ENCODE data around the gene ANAPC16. TPM values are rescaled to one million over a fixed set of nuclear protein-coding genes. Genes with fewer than 3 reads are reported as not detected.
"Not testable (repeated sequence)": the region's sequence is repeated elsewhere in the genome, so short reads cannot be mapped to it uniquely, and the experiment has no call there.

The ANAPC16 gene
- total RNA-seq, 4 donors from 2014 or later: 57.0 to 83.2 (median 69.3) TPM

DNA sequence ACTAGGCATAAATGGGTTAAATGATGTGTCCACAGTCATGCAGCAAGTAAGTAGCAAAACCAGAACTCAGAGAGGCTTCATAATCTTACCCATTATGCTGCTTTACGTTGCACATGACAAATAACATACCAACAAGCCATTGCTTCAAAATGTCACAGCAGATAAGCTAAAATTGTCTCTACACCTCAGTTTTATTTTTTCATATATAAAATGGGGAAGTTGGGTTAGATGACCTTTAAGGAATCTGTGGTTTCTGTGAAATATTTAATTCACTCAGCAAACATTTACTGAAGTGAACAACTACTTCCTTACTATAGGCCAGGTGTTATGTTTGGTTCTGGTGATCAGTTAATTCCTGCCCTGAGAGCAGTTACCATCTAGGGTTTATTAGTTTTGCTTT is 2.5 kb downstream of the ANAPC16 start:
- no peak for DNase-seq (ENCODE audit: low spot score in 2 of 2)
- TF ChIP-seq POLR2AphosphoS5 (IDR thresholded peaks at IDR 0.05) (no peak), POLR2A (IDR thresholded peaks at IDR 0.05) (no peak), EP300 (IDR thresholded peaks at IDR 0.05) (no peak)
- TF ChIP-seq, protein P1, sequence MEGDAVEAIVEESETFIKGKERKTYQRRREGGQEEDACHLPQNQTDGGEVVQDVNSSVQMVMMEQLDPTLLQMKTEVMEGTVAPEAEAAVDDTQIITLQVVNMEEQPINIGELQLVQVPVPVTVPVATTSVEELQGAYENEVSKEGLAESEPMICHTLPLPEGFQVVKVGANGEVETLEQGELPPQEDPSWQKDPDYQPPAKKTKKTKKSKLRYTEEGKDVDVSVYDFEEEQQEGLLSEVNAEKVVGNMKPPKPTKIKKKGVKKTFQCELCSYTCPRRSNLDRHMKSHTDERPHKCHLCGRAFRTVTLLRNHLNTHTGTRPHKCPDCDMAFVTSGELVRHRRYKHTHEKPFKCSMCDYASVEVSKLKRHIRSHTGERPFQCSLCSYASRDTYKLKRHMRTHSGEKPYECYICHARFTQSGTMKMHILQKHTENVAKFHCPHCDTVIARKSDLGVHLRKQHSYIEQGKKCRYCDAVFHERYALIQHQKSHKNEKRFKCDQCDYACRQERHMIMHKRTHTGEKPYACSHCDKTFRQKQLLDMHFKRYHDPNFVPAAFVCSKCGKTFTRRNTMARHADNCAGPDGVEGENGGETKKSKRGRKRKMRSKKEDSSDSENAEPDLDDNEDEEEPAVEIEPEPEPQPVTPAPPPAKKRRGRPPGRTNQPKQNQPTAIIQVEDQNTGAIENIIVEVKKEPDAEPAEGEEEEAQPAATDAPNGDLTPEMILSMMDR (IDR thresholded peaks at IDR 0.05): no peak
- peaks cover 50% of the 10 kb centered on the region for H3K4me1 ChIP-seq
- H3K9me3 ChIP-seq: no peaks in the 10 kb centered on the region
- peaks cover 22% of the 10 kb centered on the region for H3K36me3 ChIP-seq
- H3K4me3 ChIP-seq: no peak overlapping the region
- 29% methylated on average over 1 of the region's 1 CpG for WGBS
- H3K27ac ChIP-seq: no peak overlapping the region
- H3K27me3 ChIP-seq: no peaks in the 10 kb centered on the region

DNA sequence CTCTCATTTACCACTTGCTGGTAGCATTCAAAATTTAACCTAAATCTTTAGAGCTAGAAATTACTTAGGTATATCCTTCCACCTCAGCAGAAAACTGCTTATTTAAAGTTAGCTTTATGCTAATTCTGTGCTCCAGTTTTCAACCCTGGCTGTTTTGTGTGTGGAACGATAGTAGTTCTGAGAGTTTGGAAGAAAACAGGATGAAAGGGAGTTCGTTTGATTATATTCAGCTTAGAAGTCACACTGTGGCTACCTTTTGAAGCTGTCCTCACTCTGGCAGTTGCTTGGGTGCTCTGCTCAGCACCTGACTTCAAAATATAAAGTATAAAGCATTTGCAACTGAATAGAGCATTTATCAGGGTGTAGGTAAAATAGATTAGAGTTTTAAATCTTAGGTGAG is 2.9 kb downstream of the ANAPC16 start:
- Histone ChIP-seq H3K9me3 (no peaks in the 10 kb centered on the region), H3K27ac (peak overlapping the region; percentile 1), H3K36me3 (peaks cover 22% of the 10 kb centered on the region), H3K4me1 (peaks cover 54% of the 10 kb centered on the region), H3K4me3 (no peak overlapping the region), H3K27me3 (no peaks in the 10 kb centered on the region)
- WGBS: 32% methylated on average over 2 of the region's 2 CpGs
- DNase-seq (ENCODE audit: low spot score in 2 of 2): no peak
- no peak for TF ChIP-seq EP300 (IDR thresholded peaks at IDR 0.05)

DNA sequence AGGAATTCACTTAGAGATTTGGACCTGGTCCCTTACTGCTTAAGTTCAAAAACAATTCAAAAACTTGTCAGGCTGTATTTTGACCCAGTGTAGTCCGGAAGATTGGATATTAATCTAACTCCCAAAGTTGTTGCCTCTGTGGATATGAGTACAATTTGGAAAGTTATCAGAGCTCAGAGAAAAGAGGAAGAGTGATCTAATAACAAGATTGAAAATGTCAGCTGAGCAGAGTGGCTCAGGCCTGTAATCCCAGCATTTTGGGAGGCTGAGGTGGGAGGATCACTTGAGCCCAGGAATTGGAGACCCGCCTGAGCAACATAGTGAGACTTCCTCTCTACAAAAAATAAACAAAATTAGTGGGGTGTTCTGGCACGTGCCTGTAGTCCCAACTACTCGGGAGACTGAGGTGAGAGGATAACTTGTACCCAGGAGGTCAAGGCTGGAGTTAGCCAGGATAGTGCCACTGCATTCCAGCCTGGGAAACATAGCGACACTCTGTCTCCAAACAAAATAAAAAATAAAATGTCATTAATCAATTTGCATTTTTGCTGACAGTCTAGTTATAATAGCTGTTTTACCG is 3.5 kb downstream of the ANAPC16 start:
- Histone ChIP-seq H3K4me1 (peaks cover 60% of the 10 kb centered on the region), H3K27me3 (no peaks in the 10 kb centered on the region), H3K4me3 (no peak overlapping the region), H3K36me3 (peaks cover 23% of the 10 kb centered on the region), H3K27ac (peak overlapping the region; percentile 1), H3K9me3 (no peaks in the 10 kb centered on the region)
- 70% methylated on average over 6 of the region's 6 CpGs for WGBS
- TF ChIP-seq POLR2A (IDR thresholded peaks at IDR 0.05): no peak
- TF ChIP-seq, protein P1 (IDR thresholded peaks at IDR 0.05): no peak
- no peak for TF ChIP-seq EP300 (IDR thresholded peaks at IDR 0.05)
- no peak for TF ChIP-seq POLR2AphosphoS5 (IDR thresholded peaks at IDR 0.05)
- DNase-seq (ENCODE audit: low spot score in 2 of 2): no peak

DNA sequence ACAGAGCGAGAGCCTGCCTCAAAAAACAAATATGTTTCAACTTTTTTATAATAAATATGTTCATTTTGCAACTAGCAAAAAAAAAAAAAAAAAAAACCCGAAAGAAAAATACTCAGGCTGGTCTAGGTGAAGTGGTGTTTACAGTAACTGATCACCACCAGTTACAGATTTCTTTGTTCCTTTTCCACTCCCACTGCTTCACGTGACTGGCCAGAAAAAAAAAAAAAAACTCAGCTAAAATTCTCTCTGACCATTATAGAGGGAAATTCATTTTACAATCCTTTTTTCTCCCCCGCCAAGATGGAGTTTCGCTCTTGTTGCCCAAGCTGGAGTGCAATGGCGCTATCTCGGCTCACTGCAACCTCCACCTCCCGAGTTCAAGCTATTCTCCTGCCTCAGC is 4.8 kb downstream of the ANAPC16 start:
- Histone ChIP-seq H3K27ac (no peak overlapping the region), H3K36me3 (peaks cover 36% of the 10 kb centered on the region), H3K4me3 (no peak overlapping the region), H3K9me3 (no peaks in the 10 kb centered on the region), H3K27me3 (no peaks in the 10 kb centered on the region), H3K4me1 (peaks cover 55% of the 10 kb centered on the region)
- no peak for DNase-seq (ENCODE audit: low spot score in 2 of 2)
- no peak for TF ChIP-seq POLR2A (IDR thresholded peaks at IDR 0.05)
- 89% methylated on average over 8 of the region's 8 CpGs for WGBS

DNA sequence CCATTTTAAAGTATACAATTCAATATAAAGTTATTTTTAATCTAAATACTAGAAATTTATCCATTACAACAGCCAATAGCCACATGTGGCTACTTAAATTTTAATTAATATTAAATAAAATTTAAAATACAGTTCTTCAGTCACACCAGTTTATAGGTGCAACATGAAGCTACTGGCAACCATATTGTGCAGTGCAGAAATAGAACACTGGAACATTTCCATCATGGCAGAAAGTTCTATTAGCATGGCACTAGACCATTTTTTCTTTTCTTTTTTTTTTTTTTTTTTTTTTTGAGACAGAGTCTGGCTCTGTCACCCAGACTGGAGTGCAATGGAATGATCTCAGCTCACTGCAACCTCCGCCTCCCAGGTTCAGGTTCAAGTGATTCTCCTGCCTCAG is 5.5 kb downstream of the ANAPC16 start:
- no peak for TF ChIP-seq EP300 (IDR thresholded peaks at IDR 0.05)
- TF ChIP-seq, protein P1 (IDR thresholded peaks at IDR 0.05): no peak
- no peak for TF ChIP-seq POLR2AphosphoS5 (IDR thresholded peaks at IDR 0.05)
- TF ChIP-seq POLR2A (IDR thresholded peaks at IDR 0.05): no peak
- Histone ChIP-seq H3K9me3 (no peaks in the 10 kb centered on the region), H3K36me3 (peaks cover 36% of the 10 kb centered on the region), H3K27me3 (no peaks in the 10 kb centered on the region), H3K4me3 (no peak overlapping the region), H3K27ac (no peak overlapping the region), H3K4me1 (peaks cover 55% of the 10 kb centered on the region)
- WGBS: 62% methylated on average over 1 of the region's 1 CpG
- no peak for DNase-seq (ENCODE audit: low spot score in 2 of 2)

DNA sequence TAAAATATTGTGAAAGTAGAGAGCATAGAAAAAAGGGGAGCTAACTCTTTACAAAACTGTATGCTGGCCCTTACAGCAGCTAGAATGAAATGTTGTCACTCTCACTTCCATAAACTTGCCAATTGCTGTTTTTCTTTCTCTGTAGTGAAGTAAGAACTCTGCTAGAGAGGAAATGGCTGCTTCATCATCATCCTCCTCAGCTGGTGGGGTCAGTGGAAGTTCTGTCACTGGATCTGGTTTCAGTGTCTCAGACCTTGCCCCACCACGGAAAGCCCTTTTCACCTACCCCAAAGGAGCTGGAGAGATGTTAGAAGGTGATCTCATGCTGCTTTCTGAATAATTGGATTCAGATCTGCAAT is 7.9 kb downstream of the ANAPC16 start:
- H3K27me3 ChIP-seq: no peaks in the 10 kb centered on the region
- peaks cover 41% of the 10 kb centered on the region for H3K36me3 ChIP-seq
- TF ChIP-seq POLR2AphosphoS5 (IDR thresholded peaks at IDR 0.05) (no peak), EP300 (IDR thresholded peaks at IDR 0.05) (no peak), POLR2A (IDR thresholded peaks at IDR 0.05) (no peak)
- TF ChIP-seq, protein P1 (IDR thresholded peaks at IDR 0.05): no peak
- peak in 1 of 2 donors; percentile 40 for DNase-seq (ENCODE audit: low spot score in 2 of 2)
- no peak overlapping the region for H3K4me3 ChIP-seq
- H3K4me1 ChIP-seq: peaks cover 46% of the 10 kb centered on the region
- 58% methylated on average over 1 of the region's 1 CpG for WGBS
- H3K27ac ChIP-seq: peak overlapping the region; percentile 80
- no peaks in the 10 kb centered on the region for H3K9me3 ChIP-seq

DNA sequence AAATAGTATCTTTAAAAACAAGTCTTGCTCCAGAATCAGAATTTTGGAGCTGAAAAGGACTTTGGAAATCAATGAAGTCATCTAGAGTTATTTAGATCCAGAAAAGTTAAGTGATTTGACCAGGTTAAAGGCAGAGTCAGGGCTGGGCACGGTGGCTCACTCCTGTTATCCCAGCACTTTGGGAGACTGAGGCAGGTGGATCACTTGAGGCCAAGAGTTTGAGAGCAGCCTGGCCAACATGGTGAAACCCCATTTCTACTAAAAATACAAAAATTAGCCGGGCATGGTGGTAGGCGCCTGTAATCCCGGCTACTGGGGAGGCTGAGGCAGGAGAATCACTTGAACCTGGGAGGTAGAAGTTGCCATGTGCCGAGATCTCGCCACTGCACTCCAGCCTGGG is 8.4 kb downstream of the ANAPC16 start:
- Histone ChIP-seq H3K36me3 (peaks cover 41% of the 10 kb centered on the region), H3K4me1 (peaks cover 47% of the 10 kb centered on the region), H3K27ac (peak overlapping the region; percentile 80)
- H3K4me3 ChIP-seq, H3K27me3 ChIP-seq, H3K9me3 ChIP-seq: not testable (repeated sequence)
- DNase-seq (ENCODE audit: low spot score in 2 of 2): peak in 1 of 2 donors; percentile 50
- 96% methylated on average over 6 of the region's 6 CpGs for WGBS
